Ishikawa (cell line): ENCODE data around the gene C9orf72.

Experiments used
- CEBPB ChIP-seq: IDR thresholded peaks from 2 replicates; pipeline ENCODE4 v1.6.1; 2012
- CREB1 ChIP-seq: IDR thresholded peaks from 2 replicates; pipeline ENCODE4 v1.6.1; 2012; ENCODE audit warnings: low read depth
- EGR1 ChIP-seq: IDR thresholded peaks from 2 replicates; pipeline ENCODE4 v1.6.1; 2012
- EP300 ChIP-seq: IDR thresholded peaks from 2 replicates; pipeline ENCODE4 v1.6.1; 2012; ENCODE audit warnings: borderline replicate concordance
- FOXM1 ChIP-seq: IDR thresholded peaks from 2 replicates; pipeline ENCODE4 v1.6.1; 2012; ENCODE audit warnings: low read depth, borderline replicate concordance
- MAX ChIP-seq: IDR thresholded peaks from 2 replicates; pipeline ENCODE4 v1.6.1; 2012
- NFIC ChIP-seq: IDR thresholded peaks from 2 replicates; pipeline ENCODE4 v1.6.1; 2012
- RAD21 ChIP-seq: IDR thresholded peaks from 2 replicates; pipeline ENCODE4 v1.6.1; 2012; ENCODE audit warnings: low read depth
- REST ChIP-seq: IDR thresholded peaks from 2 replicates; pipeline ENCODE4 v1.6.1; 2012; ENCODE audit warnings: low read depth, mild to moderate bottlenecking
- TAF1 ChIP-seq: IDR thresholded peaks from 2 replicates; pipeline ENCODE4 v1.6.1; 2012; ENCODE audit warnings: low read depth, mild to moderate bottlenecking
- TCF12 ChIP-seq: IDR thresholded peaks from 2 replicates; pipeline ENCODE4 v1.6.1; 2012; ENCODE audit warnings: low read depth
- TEAD4 ChIP-seq: IDR thresholded peaks from 2 replicates; pipeline ENCODE4 v1.6.1; 2012
- USF1 ChIP-seq: IDR thresholded peaks from 2 replicates; pipeline ENCODE4 v1.6.1; 2012
- YY1 ChIP-seq: IDR thresholded peaks from 2 replicates; pipeline ENCODE4 v1.6.1; 2012; ENCODE audit warnings: low read depth
- ZBTB7A ChIP-seq: IDR thresholded peaks from 2 replicates; pipeline ENCODE4 v1.6.1; 2012; ENCODE audit warnings: low read depth

The C9orf72 gene

GRCh38 chr9:27572918-27573633, at the start of gene C9orf72:
Gene C9orf72, minus strand, starts transcription at chr9:27573481. Its CDS starts 6,361 bp downstream, at chr9:27567120.
- TF ChIP-seq TAF1 (no peak; the same call in 1 of the 2 replicates), EGR1 (peak; percentile 75), TEAD4 (no peak), USF1 (no peak), FOXM1 (no peak)

- TF ChIP-seq EP300, result no peak
- TF ChIP-seq TAF1, result no peak
- TF ChIP-seq USF1, result no peak
- TF ChIP-seq TCF12, result no peak
- no peak for TF ChIP-seq NFIC
- TF ChIP-seq REST, result no peak
- no peak for TF ChIP-seq RAD21
- TF ChIP-seq CREB1, result no peak
- no peak for TF ChIP-seq MAX
- no peak for TF ChIP-seq TEAD4
- no peak for TF ChIP-seq EGR1
- no peak for TF ChIP-seq YY1
- TF ChIP-seq FOXM1, result no peak
- TF ChIP-seq ZBTB7A, result no peak
- TF ChIP-seq CEBPB, result no peak
Observed at GRCh38 chr9:27622693-27623340, 49.5 kb upstream of the C9orf72 start.

GRCh38 chr9:27619743-27620142, 46.5 kb upstream of the C9orf72 start:
- no peak for TF ChIP-seq TCF12
- no peak for TF ChIP-seq USF1
- no peak for TF ChIP-seq NFIC
- no peak for TF ChIP-seq EGR1
- TF ChIP-seq ZBTB7A, result no peak
- TF ChIP-seq CREB1, result no peak
- TF ChIP-seq TAF1, result no peak
- no peak for TF ChIP-seq RAD21
- TF ChIP-seq TEAD4, result no peak
- TF ChIP-seq CEBPB, result no peak
- no peak for TF ChIP-seq EP300
- no peak for TF ChIP-seq FOXM1
- no peak for TF ChIP-seq YY1
- no peak for TF ChIP-seq MAX
- TF ChIP-seq REST, result no peak

GRCh38 chr9:27618066-27618465, 44.8 kb upstream of the C9orf72 start:
- TF ChIP-seq NFIC (no peak), TAF1 (no peak), YY1 (no peak), RAD21 (no peak), TCF12 (no peak), FOXM1 (no peak), MAX (no peak), CREB1 (no peak), USF1 (no peak), CEBPB (no peak), EGR1 (no peak), EP300 (no peak), TEAD4 (no peak), REST (no peak), ZBTB7A (no peak)
